Uterus (tissue), 4 donors: Measurements from ENCODE around the gene EMP2. TPM values are rescaled to one million over a fixed set of nuclear protein-coding genes. Genes with fewer than 3 reads are reported as not detected.

ENCODE experiments used
- DNase-seq, 2 donors: peaks; one replicate each; pipeline ENCODE4 v3.0.0-alpha.2; 2019 to 2020
- H3K27ac ChIP-seq, 2 donors: fragments of 200-600 bp; sonication (generic); 1 replicate in 1 of 2; 2 replicates in 1 of 2; pipeline ENCODE4 v1.5.1; 2016 to 2018
- H3K27me3 ChIP-seq, 2 donors: fragments of 200-600 bp; sonication (generic); one replicate each; pipeline ENCODE4 v1.5.1; 2018 to 2019; ENCODE audit warnings: control low read depth in 1 of 2
- H3K36me3 ChIP-seq, 2 donors: fragments of 200-600 bp; sonication (generic); one replicate each; pipeline ENCODE4 v1.5.1; 2019; ENCODE audit warnings: control low read depth in 1 of 2
- H3K4me1 ChIP-seq, 2 donors: fragments of 200-600 bp; sonication (generic); one replicate each; pipeline ENCODE4 v1.5.1; 2018 to 2019; ENCODE audit warnings: control low read depth in 1 of 2
- H3K4me3 ChIP-seq, 2 donors: fragments of 200-600 bp; sonication (generic); 1 replicate in 1 of 2; 2 replicates in 1 of 2; pipeline ENCODE4 v1.5.1; 2018 to 2019; ENCODE audit warnings: mild to moderate bottlenecking in 1 of 2
- H3K9me3 ChIP-seq, 2 donors: fragments of 200-600 bp; sonication (generic); one replicate each; pipeline ENCODE4 v1.5.1; 2019; ENCODE audit warnings: control low read depth in 1 of 2
- CTCF ChIP-seq, 4 experiments: fragments of 200-600 bp in 2 of 4; fragments of 450-650 bp in 2 of 4; sonication (generic) in 2 of 4; IDR thresholded peaks; one replicate each; pipeline ENCODE4 v1.5.1; 2016 to 2019; ENCODE audit warnings: antibody characterized with exemption in 4 of 4, mild to moderate bottlenecking in 2 of 4, moderate library complexity in 1 of 4
- POLR2A ChIP-seq, 2 donors: fragments of 450-650 bp; IDR thresholded peaks; one replicate each; pipeline ENCODE4 v1.6.1; 2016; ENCODE audit warnings: antibody characterized with exemption in 2 of 2, mild to moderate bottlenecking in 1 of 2, moderate library complexity in 1 of 2
- intact Hi-C: fragments of 100-400 bp; cut with DNase I; formaldehyde crosslinking; loops from one replicate; pipeline ENCODE4 v1.15.1; 2023; ENCODE audit warnings: low total_unique reads
- total RNA-seq, 4 donors: library from RNA; depleted of rRNA in 3 of 4; stranded (reverse); fragments of >200 nt in 3 of 4; gene quantifications; one replicate each; pipeline versions ENCODE4 v1.1.0 to v1.2.4, GENCODE V29; 2014 to 2023
- donor health status: DM: yes; HTN: yes; CAD: no.

Gene EMP2
- total RNA-seq, 4 donors from 2014 or later, result 16.4 to 88.3 (median 32.1) TPM

GRCh38 chr16:10541366-10541765 is 39.0 kb downstream of the EMP2 start:
- Histone ChIP-seq H3K27ac (no peak overlapping the region), H3K36me3 (no peaks in the 10 kb centered on the region), H3K9me3 (no peaks in the 10 kb centered on the region), H3K4me3 (no peak overlapping the region), H3K4me1 (no peaks in the 10 kb centered on the region), H3K27me3 (no peaks in the 10 kb centered on the region)
- no peak for TF ChIP-seq CTCF (IDR thresholded peaks at IDR 0.05)
- no peak for TF ChIP-seq POLR2A (IDR thresholded peaks at IDR 0.05)
- intact Hi-C loops, result no loop called here
- DNase-seq, result no peak

- intact Hi-C loops, result no loop called here
- H3K36me3 ChIP-seq, result no peaks in the 10 kb centered on the region
Observed at GRCh38 chr16:10539793-10540192, 40.6 kb downstream of the EMP2 start.

GRCh38 chr16:10539236-10539635 is 41.2 kb downstream of the EMP2 start:
- H3K27me3 ChIP-seq, result no peaks in the 10 kb centered on the region
- no peaks in the 10 kb centered on the region for H3K9me3 ChIP-seq
- no peak overlapping the region for H3K4me3 ChIP-seq
- H3K4me1 ChIP-seq, result no peaks in the 10 kb centered on the region
- H3K27ac ChIP-seq, result no peak overlapping the region
- intact Hi-C loops, result no loop called here
- no peaks in the 10 kb centered on the region for H3K36me3 ChIP-seq
- no peak for DNase-seq
- no peak for TF ChIP-seq POLR2A (IDR thresholded peaks at IDR 0.05)
- TF ChIP-seq CTCF (IDR thresholded peaks at IDR 0.05), result no peak

More at GRCh38 chr16:10539793-10540192, 40.6 kb downstream of the EMP2 start:
- H3K4me3 ChIP-seq, result no peak overlapping the region
- TF ChIP-seq CTCF (IDR thresholded peaks at IDR 0.05) (no peak), POLR2A (IDR thresholded peaks at IDR 0.05) (no peak)
- H3K9me3 ChIP-seq, result no peaks in the 10 kb centered on the region
- no peaks in the 10 kb centered on the region for H3K27me3 ChIP-seq
- no peak overlapping the region for H3K27ac ChIP-seq
- DNase-seq, result no peak
- no peaks in the 10 kb centered on the region for H3K4me1 ChIP-seq

- Histone ChIP-seq H3K4me3 (no peak overlapping the region), H3K9me3 (no peaks in the 10 kb centered on the region), H3K4me1 (no peaks in the 10 kb centered on the region), H3K27me3 (no peaks in the 10 kb centered on the region), H3K36me3 (no peaks in the 10 kb centered on the region), H3K27ac (no peak overlapping the region)
- DNase-seq, result no peak
- TF ChIP-seq CTCF (IDR thresholded peaks at IDR 0.05) (no peak), POLR2A (IDR thresholded peaks at IDR 0.05) (no peak)
- intact Hi-C loops, result no loop called here
Observed at GRCh38 chr16:10538583-10538982, 41.8 kb downstream of the EMP2 start.

GRCh38 chr16:10537946-10538345 is 42.5 kb downstream of the EMP2 start:
- Histone ChIP-seq H3K4me1 (no peaks in the 10 kb centered on the region), H3K27me3 (no peaks in the 10 kb centered on the region), H3K4me3 (no peak overlapping the region), H3K9me3 (no peaks in the 10 kb centered on the region), H3K27ac (no peak overlapping the region), H3K36me3 (no peaks in the 10 kb centered on the region)
- no peak for DNase-seq
- TF ChIP-seq POLR2A (IDR thresholded peaks at IDR 0.05) (no peak), CTCF (IDR thresholded peaks at IDR 0.05) (no peak)
- intact Hi-C loops, result no loop called here
